Osteoblast (primary cell): ENCODE data around the gene APAF1. TPM values are rescaled to one million over a fixed set of nuclear protein-coding genes. Genes with fewer than 3 reads are reported as not detected.

Experiments
- DNase-seq: peaks from one replicate; pipeline ENCODE4 v3.0.0; 2011; ENCODE audit warnings: low spot score, mixed read lengths; ENCODE audit not compliant: insufficient read length; ENCODE audit errors: missing footprints
- H2AFZ ChIP-seq: 2 replicates; pipeline ENCODE4 v1.6.0; 2011; ENCODE audit warnings: mild to moderate bottlenecking, low read length
- H3K27ac ChIP-seq: 2 replicates; pipeline ENCODE4 v1.5.1; 2011; ENCODE audit warnings: mild to moderate bottlenecking, low read depth, low read length, moderate library complexity
- H3K27me3 ChIP-seq: 2 replicates; pipeline ENCODE4 v1.6.0; 2012; ENCODE audit warnings: mild to moderate bottlenecking, control low read depth, inconsistent platforms, low read length, moderate library complexity; ENCODE audit not compliant: insufficient read depth
- H3K36me3 ChIP-seq: 2 replicates; pipeline ENCODE4 v1.5.1; 2011; ENCODE audit warnings: mild to moderate bottlenecking, low read length, control low read depth, moderate library complexity; ENCODE audit not compliant: insufficient read depth
- H3K4me1 ChIP-seq: 2 replicates; pipeline ENCODE4 v1.5.1; 2011; ENCODE audit warnings: mild to moderate bottlenecking, low read length, control low read depth, moderate library complexity; ENCODE audit not compliant: insufficient read depth
- H3K4me2 ChIP-seq: 2 replicates; pipeline ENCODE4 v1.6.0; 2011; ENCODE audit warnings: mild to moderate bottlenecking, low read length; ENCODE audit not compliant: insufficient read depth
- H3K4me3 ChIP-seq: fragments of 200-600 bp; sonication (generic); 3 replicates; pipeline ENCODE4 v1.5.1; 2012; ENCODE audit warnings: mild to moderate bottlenecking, low read length, inconsistent platforms; ENCODE audit not compliant: insufficient read depth
- H3K79me2 ChIP-seq: 2 replicates; pipeline ENCODE4 v1.6.0; 2012; ENCODE audit warnings: mild to moderate bottlenecking, low read length, control low read depth, inconsistent platforms; ENCODE audit not compliant: insufficient read depth
- H3K9me3 ChIP-seq: 2 replicates; pipeline ENCODE4 v1.5.1; 2011; ENCODE audit warnings: low read depth, low read length, control low read depth
- H4K20me1 ChIP-seq: 2 replicates; pipeline ENCODE4 v1.6.0; 2012; ENCODE audit warnings: mild to moderate bottlenecking, low read length, control low read depth; ENCODE audit not compliant: insufficient read depth
- CTCF ChIP-seq: IDR thresholded peaks from 2 replicates; pipeline ENCODE4 v1.5.1; 2011; ENCODE audit warnings: mild to moderate bottlenecking, low read depth, low read length, moderate library complexity; ENCODE audit errors: extremely low read depth
- small RNA-seq: library from RNA; depleted of rRNA; stranded (forward); fragments of <200 nt; gene quantifications from one replicate; pipeline ENCODE3, GENCODE V24; 2012
- total RNA-seq: library from RNA; depleted of rRNA; stranded (reverse); fragments of >200 nt; gene quantifications from 2 replicates; pipeline ENCODE4 v1.2.3, GENCODE V29; 2012

Gene APAF1
- total RNA-seq, 1 donor, result 15.2 TPM

GRCh38 chr12:98783420-98783819 lies 138.3 kb downstream of the APAF1 start:
- Histone ChIP-seq H4K20me1 (no peaks in the 10 kb centered on the region), H3K27me3 (peaks cover 11% of the 10 kb centered on the region), H3K27ac (no peak overlapping the region), H3K9me3 (no peaks in the 10 kb centered on the region), H3K4me2 (no peak overlapping the region), H3K79me2 (no peaks in the 10 kb centered on the region), H3K4me1 (no peaks in the 10 kb centered on the region), H2AFZ (no peak overlapping the region), H3K36me3 (no peaks in the 10 kb centered on the region), H3K4me3 (no peak overlapping the region)
- TF ChIP-seq CTCF, result no peak
- DNase-seq, result no peak

Small RNA genes within 50 kb of the gene (small RNA-seq; reads per million reads assigned to genes)
- gene SNORA53, result 55.4 reads per million, percentile 96 among the genes with 10 or more reads in this experiment

Other genes starting within 250 kb of the APAF1 start
- 46.9 and 52.1 TPM in 2 replicates for gene TMPO, start 129.7 kb upstream of the APAF1 start, total RNA-seq
- 682 and 771 TPM in 2 replicates for gene SLC25A3, start 51.6 kb upstream of the APAF1 start, total RNA-seq
- 47.4 and 57.8 TPM in 2 replicates for gene IKBIP, start 502 bp upstream of the APAF1 start, total RNA-seq